HG02981 (cell line): ENCODE data around the gene SH3RF2.
"Not testable (repeated sequence)": the region's sequence is repeated elsewhere in the genome, so short reads cannot be mapped to it uniquely, and the experiment has no call there.

Source experiments
- ATAC-seq: cut with Tn5 transposase; IDR thresholded peaks from one replicate; pipeline ENCODE4 v1.9.1; 2021; ENCODE audit warnings: mild to moderate bottlenecking, moderate library complexity; ENCODE audit not compliant: unreplicated experiment

SH3RF2 gene

GRCh38 chr5:145948047-145948446 is 11.7 kb downstream of the SH3RF2 start:
- ATAC-seq, result no peak

DNA sequence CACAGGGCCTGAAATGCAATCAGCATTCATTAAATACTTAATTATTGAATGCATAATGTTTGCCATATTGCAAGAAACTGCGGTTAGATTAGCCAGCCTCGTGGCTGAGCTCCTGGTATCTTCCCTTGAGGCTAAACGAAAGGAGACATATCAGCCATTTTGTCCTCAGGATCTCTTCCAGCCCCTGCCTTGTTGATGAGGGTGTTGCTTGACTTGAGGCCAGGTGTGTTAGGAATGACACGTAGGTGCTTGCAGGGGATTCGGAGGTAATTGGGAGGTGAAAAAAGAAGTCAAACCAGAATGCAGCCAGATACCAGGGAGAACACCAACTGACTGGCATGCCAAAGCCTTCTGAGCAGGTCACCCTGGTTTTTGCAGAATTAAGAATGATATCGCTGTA is 12.5 kb downstream of the SH3RF2 start:
- no peak for ATAC-seq

DNA sequence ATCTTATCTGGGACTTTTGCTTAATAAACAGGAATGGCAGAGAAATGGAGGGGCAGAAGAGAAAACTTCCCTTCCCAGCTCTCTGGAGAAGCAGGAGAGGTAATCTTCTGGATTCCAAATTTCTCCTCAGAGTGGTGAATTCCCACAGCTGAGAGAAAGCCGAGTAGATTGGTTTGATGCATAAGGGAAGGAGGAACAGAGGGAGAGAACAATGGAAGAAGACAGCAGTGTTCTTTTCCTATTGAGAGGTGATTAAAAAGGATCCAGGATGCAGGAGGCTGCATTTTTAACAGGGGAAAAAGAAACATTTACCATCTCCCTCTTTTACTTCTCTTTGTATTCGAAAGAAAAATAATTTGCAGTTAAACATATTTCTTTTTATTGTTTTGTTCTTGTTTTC is 13.1 kb downstream of the SH3RF2 start:
- ATAC-seq, result no peak

DNA sequence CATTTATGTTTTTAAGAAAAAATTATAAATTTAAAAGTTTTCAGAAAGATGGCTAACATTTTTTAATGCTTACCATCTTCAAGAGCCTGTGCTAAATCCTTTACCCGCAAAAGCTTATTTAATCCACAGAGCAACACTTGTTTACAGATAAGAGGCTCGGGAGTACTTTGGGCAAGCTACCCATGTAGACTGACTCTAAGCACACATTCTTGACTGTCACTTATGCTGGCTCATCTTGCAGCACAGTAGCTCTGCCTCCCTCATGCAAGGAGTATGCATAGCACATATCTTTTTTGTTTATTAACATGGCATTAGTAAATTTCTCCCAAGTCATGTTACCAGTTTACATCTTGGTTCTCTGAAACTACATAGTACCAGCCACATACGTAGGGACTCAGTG is 14.7 kb downstream of the SH3RF2 start:
- ATAC-seq, result no peak

GRCh38 chr5:145953202-145953601 is 16.8 kb downstream of the SH3RF2 start:
- ATAC-seq, result no peak

- ATAC-seq, result not testable (repeated sequence)
Observed at GRCh38 chr5:145954140-145954539, 17.8 kb downstream of the SH3RF2 start.

- ATAC-seq, result no peak
Observed at GRCh38 chr5:145957388-145957787, 21.0 kb downstream of the SH3RF2 start.

DNA sequence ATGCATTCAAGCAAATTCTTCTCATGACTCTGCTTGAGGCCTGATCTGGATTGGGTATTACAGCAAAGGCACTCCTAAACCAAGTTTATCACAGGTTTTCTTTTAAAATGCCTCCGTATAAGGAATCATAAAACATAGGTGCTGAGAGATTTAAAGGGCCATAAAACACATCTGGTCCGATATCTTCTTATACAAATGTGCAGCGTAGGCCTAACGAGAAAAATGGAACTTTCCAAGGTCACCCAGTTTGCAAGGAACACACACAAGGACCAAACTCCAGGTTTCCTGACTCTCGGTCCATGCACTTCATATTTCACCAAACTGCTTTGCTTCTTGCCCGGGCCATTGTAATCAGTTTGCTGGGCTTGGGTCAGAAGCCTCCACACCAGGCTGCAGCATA is 22.1 kb downstream of the SH3RF2 start:
- no peak for ATAC-seq

GRCh38 chr5:145960166-145960565 is 23.8 kb downstream of the SH3RF2 start:
- no peak for ATAC-seq

DNA sequence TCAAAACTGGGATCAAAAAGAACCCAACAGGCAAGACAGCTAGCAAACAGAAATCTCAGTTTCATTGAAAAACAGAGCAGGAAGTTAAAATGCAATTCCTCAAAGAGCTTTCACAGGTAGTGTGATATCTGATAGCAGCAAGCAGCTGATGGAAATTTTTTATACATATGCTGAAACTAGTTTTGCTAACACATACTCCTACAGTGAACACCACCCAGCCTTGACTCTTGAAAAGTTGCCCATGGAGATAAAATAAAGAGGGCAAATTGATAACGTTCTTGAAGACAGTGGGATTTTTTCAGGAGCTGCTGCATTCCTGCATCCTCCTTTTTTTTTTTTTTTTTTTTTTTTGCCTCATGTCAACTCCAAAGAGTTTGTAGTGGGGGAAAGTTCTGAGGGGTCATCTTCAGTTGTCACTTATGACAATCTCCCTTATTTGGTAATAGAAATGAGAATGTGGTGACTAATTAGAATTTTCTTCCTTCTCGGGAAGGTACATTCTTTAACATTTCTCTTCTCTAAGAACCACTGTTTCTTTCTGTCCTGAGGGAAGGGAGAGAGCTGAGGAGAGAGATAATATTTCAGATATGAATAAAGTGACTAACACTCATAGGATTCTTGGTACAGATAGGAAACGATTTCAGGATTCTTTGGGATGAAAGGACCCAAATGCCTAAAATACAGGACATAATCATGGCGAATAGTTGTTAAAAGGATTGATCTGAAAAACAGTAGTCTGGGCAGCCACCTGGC is 24.6 kb downstream of the SH3RF2 start:
- ATAC-seq, result no peak

DNA sequence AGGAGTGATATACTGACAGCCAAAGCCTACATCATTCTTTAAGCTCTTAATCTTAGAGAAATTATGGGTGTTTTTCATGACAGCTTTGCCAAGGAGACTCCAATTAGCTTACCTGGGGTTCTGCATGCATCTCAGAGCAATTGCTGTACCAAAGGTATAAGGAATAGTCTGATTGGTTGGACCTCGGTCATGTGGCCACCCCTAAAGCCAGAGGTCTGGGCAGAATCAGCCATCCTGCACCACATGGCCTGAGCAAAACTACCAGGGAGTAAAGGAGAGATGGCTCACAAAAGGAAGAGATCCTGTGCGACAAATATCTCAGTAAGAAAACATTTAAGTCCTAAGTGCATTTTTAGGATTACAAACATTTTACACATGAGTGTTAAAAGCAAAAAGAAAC is 25.6 kb downstream of the SH3RF2 start:
- no peak for ATAC-seq

GRCh38 chr5:145964008-145964407 is 27.6 kb downstream of the SH3RF2 start:
- not testable (repeated sequence) for ATAC-seq

GRCh38 chr5:145965804-145966203 is 29.4 kb downstream of the SH3RF2 start:
- no peak for ATAC-seq

DNA sequence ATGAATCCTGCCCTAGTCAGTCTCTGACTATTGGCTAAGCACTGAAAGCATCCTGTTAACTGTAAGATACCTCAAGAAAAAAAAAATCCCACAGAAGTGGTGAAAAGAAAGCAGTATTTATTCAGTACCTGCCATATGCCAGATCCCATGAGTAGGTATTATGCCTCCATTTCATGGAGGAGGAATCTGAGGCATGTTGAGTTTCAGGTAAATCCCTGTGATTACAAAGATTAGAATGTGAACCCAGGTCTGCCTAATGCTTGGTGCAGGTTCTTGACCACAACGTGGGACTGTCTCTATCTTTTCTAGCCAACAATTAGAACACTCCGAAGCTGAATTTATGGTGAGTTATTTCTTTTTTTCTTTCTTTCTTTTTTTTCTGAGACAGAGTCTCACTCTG is 30.9 kb downstream of the SH3RF2 start:
- no peak for ATAC-seq

DNA sequence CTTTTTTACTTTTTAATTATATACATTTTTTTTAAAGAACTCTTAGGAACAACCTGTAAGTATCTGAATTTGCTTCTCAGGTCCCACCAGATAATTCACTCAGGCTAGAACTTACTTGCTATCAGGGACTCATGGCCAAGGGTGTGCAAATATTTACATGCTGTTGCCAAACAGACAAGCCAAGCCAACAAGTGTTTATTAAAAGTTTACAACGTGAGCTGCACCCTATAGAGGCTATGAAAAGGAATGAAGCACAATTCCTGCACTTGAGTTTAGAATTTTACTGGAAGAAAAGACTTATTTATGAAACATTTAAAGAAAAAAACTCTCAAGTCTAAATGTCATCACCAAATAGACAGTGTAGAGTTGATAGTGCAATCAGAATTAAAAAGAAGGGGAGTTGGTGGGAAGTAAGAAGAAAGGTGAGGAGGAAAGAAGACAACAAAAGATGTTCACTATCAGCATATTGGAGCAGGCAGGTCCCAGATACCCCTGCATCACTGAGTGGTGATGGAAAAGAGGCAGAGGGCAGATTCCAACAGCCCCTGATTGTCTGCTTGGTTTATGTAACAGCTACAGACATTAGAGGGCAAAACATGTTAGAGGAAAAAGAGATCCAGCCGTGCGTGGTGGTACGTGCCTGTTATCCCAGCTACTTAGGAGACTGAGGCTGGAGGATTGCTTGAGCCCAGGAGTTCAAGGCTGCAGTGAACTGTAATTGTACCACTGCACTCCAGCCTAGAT is 32.8 kb downstream of the SH3RF2 start:
- no peak for ATAC-seq

DNA sequence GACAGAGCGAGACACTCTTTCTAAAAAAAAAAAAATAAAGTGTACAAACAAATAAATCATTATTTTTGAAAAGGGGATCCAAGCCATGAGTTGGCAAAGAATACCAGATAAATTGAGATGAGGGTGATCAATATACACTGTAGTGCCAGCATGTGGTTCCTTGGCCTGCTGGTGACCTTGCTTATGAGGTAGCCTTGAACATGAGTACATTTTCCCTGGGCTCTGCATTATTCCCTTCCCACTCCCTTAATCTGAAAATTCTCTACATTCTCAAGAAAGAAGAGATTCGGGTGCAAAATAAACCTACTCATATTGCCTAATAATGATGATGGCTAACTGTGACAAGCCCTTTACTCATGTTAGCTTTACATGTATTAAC is 33.3 kb downstream of the SH3RF2 start:
- ATAC-seq, result no peak

GRCh38 chr5:145971108-145971507 is 34.7 kb downstream of the SH3RF2 start:
- ATAC-seq, result no peak

DNA sequence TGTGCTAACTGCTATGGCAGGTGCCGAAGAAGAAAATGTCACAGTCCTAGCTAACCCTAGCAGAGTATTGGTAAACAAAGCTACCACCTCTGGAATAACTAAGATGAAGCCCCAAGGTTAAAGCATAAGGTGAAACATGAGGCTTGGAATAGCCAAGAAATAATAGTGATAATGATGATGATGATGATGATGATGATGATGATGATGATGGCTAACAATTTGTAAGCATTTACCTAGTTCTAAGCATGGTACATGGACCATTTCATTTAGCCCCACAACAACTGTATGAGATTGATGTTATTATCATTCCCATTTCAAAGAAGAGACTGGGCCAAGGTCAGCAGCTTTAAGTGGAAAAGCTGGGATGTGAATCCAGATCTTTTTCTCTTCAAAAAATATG is 35.3 kb downstream of the SH3RF2 start:
- no peak for ATAC-seq

GRCh38 chr5:145975001-145975360 is 38.6 kb downstream of the SH3RF2 start:
- ATAC-seq, result no peak

DNA sequence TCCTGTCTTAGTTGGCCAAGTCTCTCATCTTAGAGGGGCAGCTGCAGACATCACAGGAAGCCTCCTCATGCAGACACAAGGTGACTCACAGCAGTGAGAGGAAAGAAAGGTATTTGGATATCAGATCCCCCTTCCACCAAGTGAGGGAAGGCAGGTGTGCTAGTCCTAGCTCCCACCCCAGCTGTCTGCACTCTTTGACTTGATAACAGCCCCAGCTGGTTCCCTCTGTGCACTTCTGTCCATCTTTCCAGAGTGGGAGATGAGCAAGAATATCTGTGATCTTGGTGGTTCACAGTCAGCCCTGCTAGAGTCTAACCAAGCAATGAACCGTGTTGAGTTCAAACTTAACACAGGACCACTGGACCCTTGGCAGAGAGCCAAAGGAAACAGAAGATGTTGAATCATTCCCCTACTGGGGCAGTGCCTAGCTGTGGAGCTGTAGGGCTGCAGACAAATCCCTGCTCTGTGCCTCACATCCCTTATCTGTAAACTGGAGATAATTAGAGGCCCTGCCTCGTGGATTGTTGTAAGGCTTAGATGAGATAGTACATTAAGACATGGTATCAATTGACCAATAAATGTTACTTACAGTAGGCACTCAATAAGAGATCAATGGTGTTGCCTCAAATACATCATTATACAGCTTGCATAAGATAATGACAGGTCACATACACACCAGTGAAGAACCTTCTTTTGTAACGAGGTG is 39.1 kb downstream of the SH3RF2 start:
- ATAC-seq, result peak; percentile 44

DNA sequence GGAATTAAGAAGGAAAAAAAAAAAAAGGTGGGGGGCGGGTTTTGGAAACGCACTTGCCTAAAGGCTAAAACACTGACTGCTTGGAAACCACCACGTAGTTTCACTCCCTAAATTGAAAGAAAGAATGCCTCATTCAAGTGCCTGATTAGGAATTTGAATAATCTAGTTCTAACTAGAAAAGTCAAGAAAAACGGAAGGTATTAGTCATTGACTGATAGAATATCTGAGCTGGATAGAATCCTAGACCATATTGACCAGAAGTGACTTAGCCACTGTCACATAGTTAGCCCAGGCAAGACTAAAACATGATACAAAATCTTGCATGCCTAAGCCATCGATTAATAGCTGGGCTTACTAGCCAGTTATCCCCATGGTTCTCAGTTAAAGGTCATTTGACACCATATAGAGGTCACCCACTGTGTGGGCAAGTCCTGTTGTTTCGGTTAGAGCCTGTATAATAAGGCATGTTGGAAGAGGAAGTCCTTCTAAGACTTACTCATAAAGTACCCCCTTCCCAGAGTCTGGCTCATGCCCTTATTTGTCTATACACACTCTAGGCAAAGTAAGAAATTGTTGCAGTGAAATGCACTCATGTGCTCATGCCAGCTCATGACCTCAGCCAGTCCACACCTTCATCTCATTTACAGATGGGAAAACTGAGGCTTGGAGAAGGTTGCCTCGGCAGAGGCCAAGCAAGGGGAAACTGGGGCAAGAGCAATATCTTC is 40.2 kb downstream of the SH3RF2 start:
- peak; percentile 84 for ATAC-seq
